ENCODE measurements around the gene DUSP5.

The DUSP5 gene

GRCh38 chr10:110479710-110480109, 18.0 kb upstream of the DUSP5 start:
- in situ Hi-C loops (cut with HindIII; ENCODE audit: low sequenced_read_pairs), result loop anchor here (5.0 kb wide), 1 partner anchor 97 kb away; no protein-coding TSS in a partner anchor

- in situ Hi-C loops (cut with HindIII; ENCODE audit: low sequenced_read_pairs), result no loop called here
Observed at GRCh38 chr10:110480387-110480786, 17.3 kb upstream of the DUSP5 start.

GRCh38 chr10:110481919-110482318, 15.8 kb upstream of the DUSP5 start:
- in situ Hi-C loops (cut with HindIII; ENCODE audit: low sequenced_read_pairs), result no loop called here

- in situ Hi-C loops (cut with HindIII; ENCODE audit: low sequenced_read_pairs), result no loop called here
Observed at GRCh38 chr10:110483633-110484032, 14.1 kb upstream of the DUSP5 start.

GRCh38 chr10:110485541-110485940, 12.2 kb upstream of the DUSP5 start:
- in situ Hi-C loops (cut with HindIII; ENCODE audit: low sequenced_read_pairs), result no loop called here

- in situ Hi-C loops (cut with HindIII; ENCODE audit: low sequenced_read_pairs), result no loop called here
Observed at GRCh38 chr10:110486680-110487410, 10.9 kb upstream of the DUSP5 start.

GRCh38 chr10:110487411-110488331, 10.0 kb upstream of the DUSP5 start:
- in situ Hi-C loops (cut with HindIII; ENCODE audit: low sequenced_read_pairs), result no loop called here

GRCh38 chr10:110488332-110488681, 9.4 kb upstream of the DUSP5 start:
- in situ Hi-C loops (cut with HindIII; ENCODE audit: low sequenced_read_pairs), result no loop called here

GRCh38 chr10:110488940-110489339, 8.8 kb upstream of the DUSP5 start:
- in situ Hi-C loops (cut with HindIII; ENCODE audit: low sequenced_read_pairs), result no loop called here

GRCh38 chr10:110490640-110491039, 7.1 kb upstream of the DUSP5 start:
- in situ Hi-C loops (cut with HindIII; ENCODE audit: low sequenced_read_pairs), result no loop called here

- in situ Hi-C loops (cut with HindIII; ENCODE audit: low sequenced_read_pairs), result no loop called here
Observed at GRCh38 chr10:110491346-110491745, 6.4 kb upstream of the DUSP5 start.

GRCh38 chr10:110492069-110492822, 5.5 kb upstream of the DUSP5 start:
- in situ Hi-C loops (cut with HindIII; ENCODE audit: low sequenced_read_pairs), result no loop called here

- in situ Hi-C loops (cut with HindIII; ENCODE audit: low sequenced_read_pairs), result no loop called here
Observed at GRCh38 chr10:110493832-110494426, 3.8 kb upstream of the DUSP5 start.

- in situ Hi-C loops (cut with HindIII; ENCODE audit: low sequenced_read_pairs), result no loop called here
Observed at GRCh38 chr10:110494532-110494931, 3.2 kb upstream of the DUSP5 start.

GRCh38 chr10:110495731-110496552, 1.8 kb upstream of the DUSP5 start:
- in situ Hi-C loops (cut with HindIII; ENCODE audit: low sequenced_read_pairs), result no loop called here

- in situ Hi-C loops (cut with HindIII; ENCODE audit: low sequenced_read_pairs), result no loop called here
Observed at GRCh38 chr10:110496553-110497437, 912 bp upstream of the DUSP5 start.

GRCh38 chr10:110498087-110498981, 627 bp downstream of the DUSP5 start:
- in situ Hi-C loops (cut with HindIII; ENCODE audit: low sequenced_read_pairs), result no loop called here
